CD4-positive, alpha-beta memory T cell (primary cell): Measurements from ENCODE around the gene DIP2C. TPM values are rescaled to one million over a fixed set of nuclear protein-coding genes. Genes with fewer than 3 reads are reported as not detected.

Experiments
- CTCF ChIA-PET: fragments of 350-600 bp; sonication (Branson Sonifier 250); formaldehyde crosslinking; loops from one replicate; lab custom pipeline; 2021; ENCODE audit warnings: inconsistent platforms; ENCODE audit not compliant: partially characterized antibody; lab: Charles Lee
- POLR2A ChIA-PET: fragments of 350-600 bp; sonication (Branson Sonifier 250); formaldehyde crosslinking; loops from one replicate; lab custom pipeline; 2021; ENCODE audit not compliant: partially characterized antibody; lab: Charles Lee
- DNase-seq, 5 donors: peaks; one replicate each; pipeline versions ENCODE4 v3.0.0 to v3.0.0-alpha.2; 2020 to 2022; ENCODE audit warnings: mixed read lengths in 1 of 5
- H3K27ac ChIP-seq: one replicate; pipeline ENCODE4 v1.7.0; 2013; ENCODE audit warnings: low read depth, low read length
- H3K27me3 ChIP-seq: 2 replicates; pipeline ENCODE4 v1.7.0; 2013; ENCODE audit warnings: mild to moderate bottlenecking, low read length, moderate library complexity; ENCODE audit not compliant: insufficient read depth
- H3K36me3 ChIP-seq: 2 replicates; pipeline ENCODE4 v1.7.0; 2013; ENCODE audit warnings: mild to moderate bottlenecking, low read length, moderate library complexity; ENCODE audit not compliant: insufficient read depth
- H3K4me1 ChIP-seq: 2 replicates; pipeline ENCODE4 v1.7.0; 2013; ENCODE audit warnings: mild to moderate bottlenecking, low read length, moderate library complexity; ENCODE audit not compliant: insufficient read depth
- H3K4me3 ChIP-seq, 2 donors: one replicate each; pipeline ENCODE4 v1.7.0; 2013; ENCODE audit warnings: low read length in 2 of 2, mild to moderate bottlenecking in 1 of 2
- H3K9me3 ChIP-seq, 2 donors: one replicate each; pipeline ENCODE4 v1.7.0; 2013; ENCODE audit warnings: low read length in 2 of 2, control low read depth in 1 of 2; ENCODE audit not compliant: control insufficient read depth in 1 of 2
- H3K27ac Mint-ChIP-seq, 7 donors: one replicate each; pipeline ENCODE4 v1.8.0; 2020 to 2021; ENCODE audit warnings: mixed read lengths in 7 of 7, mild to moderate bottlenecking in 6 of 7, inconsistent platforms in 3 of 7, moderate library complexity in 3 of 7
- H3K27me3 Mint-ChIP-seq, 2 donors: one replicate each; pipeline ENCODE4 v1.8.0; 2020 to 2021; ENCODE audit warnings: mixed read lengths in 2 of 2
- H3K36me3 Mint-ChIP-seq, 2 donors: one replicate each; pipeline ENCODE4 v1.8.0; 2020 to 2021; ENCODE audit warnings: mixed read lengths in 2 of 2, inconsistent platforms in 1 of 2, mild to moderate bottlenecking in 1 of 2
- H3K4me1 Mint-ChIP-seq, 4 donors: one replicate each; pipeline ENCODE4 v1.8.0; 2020 to 2021; ENCODE audit warnings: mixed read lengths in 4 of 4, mild to moderate bottlenecking in 1 of 4
- H3K4me3 Mint-ChIP-seq, 8 donors: one replicate each; pipeline ENCODE4 v1.8.0; 2020 to 2021; ENCODE audit warnings: mixed read lengths in 8 of 8, mild to moderate bottlenecking in 7 of 8, moderate library complexity in 6 of 8, inconsistent platforms in 3 of 8
- H3K9me3 Mint-ChIP-seq, 8 donors: one replicate each; pipeline ENCODE4 v1.8.0; 2020 to 2021; ENCODE audit warnings: mixed read lengths in 8 of 8, mild to moderate bottlenecking in 5 of 8, inconsistent platforms in 3 of 8, moderate library complexity in 1 of 8
- intact Hi-C: fragments of 100-400 bp; cut with micrococcal nuclease; formaldehyde crosslinking; loops from one replicate; pipeline ENCODE4 v1.15.1; 2023
- polyA plus RNA-seq, 2 donors: library from polyadenylated mRNA; unstranded; fragments of 300-500 nt; fragmentation: Illumina TruSeq; gene quantifications; one replicate each; pipeline ENCODE4 v1.2.3, GENCODE V29; 2021
- total RNA-seq, 2 experiments: library from RNA; stranded (reverse); gene quantifications; one replicate each; pipeline ENCODE4 v1.2.3, GENCODE V29; 2021

DIP2C gene
- total and polyA plus RNA-seq, 4 experiments from 2014 or later, result 1.1 to 6.0 (median 3.9) TPM

GRCh38 chr10:628386-629045, 61.0 kb downstream of the DIP2C start:
- DNase-seq, result no peak
- intact Hi-C loops, result no loop called here
- H3K4me3 Mint-ChIP-seq, result no peak overlapping the region
- no peaks in the 10 kb centered on the region for H3K36me3 Mint-ChIP-seq
- CTCF ChIA-PET, result no interaction called here
- H3K27me3 Mint-ChIP-seq, result peaks cover 7 to 13% of the 10 kb centered on the region in 2 donors
- POLR2A ChIA-PET, result no interaction called here
- H3K4me3 ChIP-seq, result no peak overlapping the region
- H3K36me3 ChIP-seq, result no peaks in the 10 kb centered on the region
- peaks cover 4% of the 10 kb centered on the region for H3K27me3 ChIP-seq
- no peaks in the 10 kb centered on the region for H3K9me3 ChIP-seq
- no peak overlapping the region for H3K27ac Mint-ChIP-seq
- no peak overlapping the region for H3K27ac ChIP-seq
- peaks cover 0 to 10% (median 5%) of the 10 kb centered on the region in 4 donors for H3K4me1 Mint-ChIP-seq
- H3K4me1 ChIP-seq, result no peaks in the 10 kb centered on the region
- peaks cover 0 to 1% (median 0%) of the 10 kb centered on the region in 8 donors for H3K9me3 Mint-ChIP-seq

- no peak for DNase-seq
- Mint-ChIP-seq H3K36me3 (no peaks in the 10 kb centered on the region), H3K27me3 (peaks cover 8 to 13% of the 10 kb centered on the region in 2 donors), H3K4me1 (peaks cover 0 to 10% (median 5%) of the 10 kb centered on the region in 4 donors), H3K9me3 (peaks cover 0 to 1% (median 0%) of the 10 kb centered on the region in 8 donors), H3K27ac (no peak overlapping the region), H3K4me3 (no peak overlapping the region)
- no peaks in the 10 kb centered on the region for H3K36me3 ChIP-seq
- no peak overlapping the region for H3K27ac ChIP-seq
- ChIA-PET CTCF (no interaction called here), POLR2A (no interaction called here)
- intact Hi-C loops, result no loop called here
- H3K4me1 ChIP-seq, result no peaks in the 10 kb centered on the region
- H3K9me3 ChIP-seq, result no peaks in the 10 kb centered on the region
- H3K27me3 ChIP-seq, result peaks cover 4% of the 10 kb centered on the region
- H3K4me3 ChIP-seq, result no peak overlapping the region
These were observed 62.2 kb downstream of the DIP2C start for GRCh38 chr10:627032-627992.

DNA sequence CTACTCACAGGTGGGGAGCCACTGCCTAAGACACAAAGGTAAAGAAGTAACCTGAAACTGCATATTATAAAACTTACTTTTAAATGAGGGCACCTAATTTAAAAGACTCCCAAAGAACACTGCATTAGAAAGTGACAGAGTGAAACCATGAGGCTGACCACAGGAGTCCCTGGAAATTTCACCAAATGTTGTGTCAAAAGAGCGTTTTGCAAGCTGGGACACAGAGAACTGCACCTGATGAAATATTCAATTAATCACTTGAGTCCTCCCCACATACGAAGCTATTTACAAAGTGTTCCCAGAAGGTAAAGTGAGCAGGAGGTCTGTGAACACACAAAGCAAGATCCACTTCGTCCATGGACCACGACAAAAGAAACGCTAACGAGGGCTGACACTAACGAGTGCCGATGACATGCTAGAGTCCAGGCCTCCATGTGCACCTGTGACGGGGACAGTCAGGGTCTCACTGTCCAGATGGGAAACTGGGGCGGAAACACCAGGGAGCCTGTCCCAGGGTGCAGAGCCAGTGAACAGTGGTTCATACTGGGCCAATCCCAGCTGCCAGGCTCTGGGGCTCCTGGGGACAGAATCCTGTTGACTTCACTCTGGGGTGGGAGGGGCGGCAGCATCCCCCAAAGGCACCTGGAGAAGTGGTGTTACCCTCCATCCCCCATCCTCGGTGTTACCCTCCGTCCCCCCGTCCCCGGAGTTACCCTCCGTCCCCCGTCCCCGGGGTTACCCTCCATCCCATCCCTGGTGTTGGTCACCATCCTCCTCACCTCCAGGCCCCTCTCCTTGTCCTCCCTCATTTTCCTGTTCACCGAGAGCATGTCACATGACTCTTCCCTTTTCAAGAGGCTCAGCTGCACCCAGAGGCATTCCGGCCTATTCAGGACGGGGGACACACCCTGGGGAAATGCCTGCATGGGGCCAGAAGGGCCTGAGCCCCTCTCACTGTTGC, 63.4 kb downstream of the DIP2C start:
- peaks cover 0 to 1% (median 0%) of the 10 kb centered on the region in 8 donors for H3K9me3 Mint-ChIP-seq
- peaks cover 8 to 16% of the 10 kb centered on the region in 2 donors for H3K27me3 Mint-ChIP-seq
- H3K4me3 ChIP-seq, result no peak overlapping the region
- no peaks in the 10 kb centered on the region for H3K9me3 ChIP-seq
- no peaks in the 10 kb centered on the region for H3K36me3 Mint-ChIP-seq
- peaks cover 4% of the 10 kb centered on the region for H3K27me3 ChIP-seq
- no peak overlapping the region for H3K4me3 Mint-ChIP-seq
- ChIA-PET POLR2A (no interaction called here), CTCF (interaction anchor here (0.6 kb wide), 2 partner anchors 76 to 150 kb away, joined by 3 read pairs; no protein-coding TSS in a partner anchor)
- peaks cover 0 to 10% (median 5%) of the 10 kb centered on the region in 4 donors for H3K4me1 Mint-ChIP-seq
- no peaks in the 10 kb centered on the region for H3K36me3 ChIP-seq
- DNase-seq, result no peak
- no peaks in the 10 kb centered on the region for H3K4me1 ChIP-seq
- no peak overlapping the region for H3K27ac ChIP-seq
- H3K27ac Mint-ChIP-seq, result no peak overlapping the region
- intact Hi-C loops, result no loop called here

DNA sequence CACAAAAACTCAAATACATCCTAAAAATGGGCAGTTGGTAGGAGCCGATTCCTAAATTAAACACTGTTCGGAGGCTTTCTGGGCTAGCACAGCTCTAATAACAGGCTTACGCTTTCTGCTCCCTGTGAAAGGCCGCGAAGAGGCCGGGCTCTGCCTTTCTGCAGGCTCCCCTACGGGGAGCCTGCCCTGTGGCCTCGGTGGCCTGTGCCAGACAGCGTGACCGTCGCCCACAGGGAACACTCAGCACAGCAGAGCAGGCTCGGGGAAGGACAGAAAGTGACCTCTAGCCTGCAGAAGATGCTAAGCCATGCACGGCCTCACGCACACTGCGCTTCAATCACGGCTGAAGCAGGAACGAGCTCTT, 64.2 kb downstream of the DIP2C start:
- no peak overlapping the region for H3K27ac ChIP-seq
- Mint-ChIP-seq H3K27ac (no peak overlapping the region), H3K27me3 (peaks cover 12 to 16% of the 10 kb centered on the region in 2 donors), H3K4me1 (peaks cover 0 to 10% (median 5%) of the 10 kb centered on the region in 4 donors), H3K9me3 (peaks cover 0 to 1% (median 0%) of the 10 kb centered on the region in 8 donors), H3K36me3 (no peaks in the 10 kb centered on the region), H3K4me3 (no peak overlapping the region)
- DNase-seq, result no peak
- no peak overlapping the region for H3K4me3 ChIP-seq
- CTCF ChIA-PET, result interaction anchor here (0.6 kb wide), 2 partner anchors 75 to 151 kb away, joined by 3 read pairs; no protein-coding TSS in a partner anchor
- peaks cover 4% of the 10 kb centered on the region for H3K27me3 ChIP-seq
- H3K36me3 ChIP-seq, result no peaks in the 10 kb centered on the region
- intact Hi-C loops, result no loop called here
- no peaks in the 10 kb centered on the region for H3K9me3 ChIP-seq
- POLR2A ChIA-PET, result no interaction called here
- no peaks in the 10 kb centered on the region for H3K4me1 ChIP-seq

- intact Hi-C loops, result no loop called here
- Mint-ChIP-seq H3K27ac (no peak overlapping the region), H3K9me3 (peaks cover 0 to 1% (median 0%) of the 10 kb centered on the region in 8 donors), H3K27me3 (peaks cover 15 to 16% of the 10 kb centered on the region in 2 donors), H3K4me3 (no peak overlapping the region), H3K36me3 (no peaks in the 10 kb centered on the region), H3K4me1 (peaks cover 0 to 7% (median 4%) of the 10 kb centered on the region in 4 donors)
- H3K4me1 ChIP-seq, result no peaks in the 10 kb centered on the region
- DNase-seq, result no peak
- H3K9me3 ChIP-seq, result no peaks in the 10 kb centered on the region
- H3K27ac ChIP-seq, result no peak overlapping the region
- ChIA-PET POLR2A (no interaction called here), CTCF (interaction anchor here (0.6 kb wide), 1 partner anchor 151 kb away, joined by 3 read pairs; no protein-coding TSS in a partner anchor)
- H3K36me3 ChIP-seq, result no peaks in the 10 kb centered on the region
- H3K4me3 ChIP-seq, result no peak overlapping the region
- peaks cover 4% of the 10 kb centered on the region for H3K27me3 ChIP-seq
These were observed 64.7 kb downstream of the DIP2C start for GRCh38 chr10:624605-625332.

DNA sequence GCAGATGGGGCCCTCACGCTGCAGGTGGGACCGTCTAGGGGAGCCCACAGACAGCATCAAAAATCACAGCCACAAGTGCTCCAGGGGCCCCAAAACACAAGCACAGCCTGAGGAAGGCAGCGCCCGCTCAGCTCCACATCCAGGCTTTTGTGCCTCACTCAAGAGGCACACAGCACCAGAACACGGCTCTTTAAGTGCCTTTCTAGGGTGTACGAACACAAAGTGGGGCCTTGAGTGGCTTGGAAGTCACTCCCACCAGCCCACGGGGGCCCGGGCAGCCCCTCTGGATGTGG, 65.2 kb downstream of the DIP2C start:
- intact Hi-C loops, result no loop called here
- H3K4me3 Mint-ChIP-seq, result no peak overlapping the region
- no peak overlapping the region for H3K27ac Mint-ChIP-seq
- H3K4me3 ChIP-seq, result no peak overlapping the region
- H3K9me3 Mint-ChIP-seq, result peaks cover 0 to 1% (median 0%) of the 10 kb centered on the region in 8 donors
- peaks cover 14 to 15% of the 10 kb centered on the region in 2 donors for H3K27me3 Mint-ChIP-seq
- ChIA-PET CTCF (no interaction called here), POLR2A (no interaction called here)
- no peaks in the 10 kb centered on the region for H3K36me3 ChIP-seq
- H3K27ac ChIP-seq, result no peak overlapping the region
- DNase-seq, result no peak
- H3K36me3 Mint-ChIP-seq, result no peaks in the 10 kb centered on the region
- H3K4me1 ChIP-seq, result no peaks in the 10 kb centered on the region
- peaks cover 0 to 5% (median 3%) of the 10 kb centered on the region in 4 donors for H3K4me1 Mint-ChIP-seq
- H3K27me3 ChIP-seq, result peaks cover 4% of the 10 kb centered on the region
- H3K9me3 ChIP-seq, result no peaks in the 10 kb centered on the region
